ENCODE data around the gene PARD3B.

GRCh38 chr2:205193125-205193835 lies 648.0 kb downstream of the PARD3B start:
- TF ChIP-seq CTCF (conservative IDR thresholded peaks at IDR 0.05; ENCODE audit: low read depth, low read length) = no peak
- no peak for TF ChIP-seq EZH2 (IDR thresholded peaks at IDR 0.05; ENCODE audit: borderline replicate concordance, low read depth, low read length, poor library complexity, severe bottlenecking)

All from A673 (cell line).